ENCODE measurements around the gene DDX24.

DDX24 gene

GRCh38 chr14:94004015-94004414 lies 77.0 kb downstream of the DDX24 start:
- DNase-seq: no peak

- no peak for DNase-seq
Measured at GRCh38 chr14:94003397-94003796, 77.6 kb downstream of the DDX24 start.

DNA sequence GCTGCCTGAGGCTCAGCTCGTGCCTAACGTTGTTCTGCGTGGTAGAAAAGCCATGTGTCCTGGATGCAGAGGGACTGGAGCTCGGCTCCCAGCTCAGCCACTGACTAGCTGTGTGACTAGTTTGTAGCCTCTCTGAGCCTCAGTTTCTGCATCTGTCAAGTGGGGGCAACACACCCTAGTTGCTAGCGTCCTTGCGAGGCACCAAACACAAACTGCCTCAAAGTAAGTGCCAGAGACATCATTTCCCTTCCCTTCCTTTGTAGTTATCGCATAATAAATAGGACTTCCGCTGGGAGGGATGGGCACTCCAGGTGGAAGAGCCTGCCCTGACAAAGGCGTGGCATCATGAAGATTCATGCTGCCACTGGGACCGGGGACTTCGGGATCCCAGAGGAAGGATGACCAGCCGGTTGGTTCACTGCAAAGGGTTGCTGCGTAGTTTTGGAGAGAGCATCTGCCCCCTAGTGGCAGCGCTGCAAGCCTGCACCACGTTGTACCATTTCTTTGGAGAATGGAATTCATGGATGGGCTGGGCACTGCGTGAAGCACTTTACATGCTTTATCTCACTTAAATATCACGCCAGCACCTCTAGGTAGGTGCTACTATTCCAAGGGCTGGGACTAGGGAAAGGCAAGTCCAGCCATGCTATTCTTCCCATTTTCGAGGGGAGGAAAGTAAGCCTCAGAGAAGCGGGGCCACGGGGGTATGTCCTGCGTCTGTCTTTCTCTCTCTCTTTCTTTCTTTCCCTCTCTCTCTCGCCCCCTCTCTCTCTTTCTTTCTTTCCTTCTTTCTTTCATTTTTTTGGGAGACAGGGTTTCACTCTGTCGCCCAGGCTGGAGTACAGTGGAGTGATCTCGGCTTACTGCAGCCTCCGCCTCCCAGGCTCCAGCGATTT lies 79.3 kb downstream of the DDX24 start:
- peak; percentile 58 for DNase-seq

- no peak for DNase-seq
Measured at GRCh38 chr14:94001016-94001415, 80.0 kb downstream of the DDX24 start.

- no peak for DNase-seq
Measured at GRCh38 chr14:94000267-94000666, 80.7 kb downstream of the DDX24 start.

DNA sequence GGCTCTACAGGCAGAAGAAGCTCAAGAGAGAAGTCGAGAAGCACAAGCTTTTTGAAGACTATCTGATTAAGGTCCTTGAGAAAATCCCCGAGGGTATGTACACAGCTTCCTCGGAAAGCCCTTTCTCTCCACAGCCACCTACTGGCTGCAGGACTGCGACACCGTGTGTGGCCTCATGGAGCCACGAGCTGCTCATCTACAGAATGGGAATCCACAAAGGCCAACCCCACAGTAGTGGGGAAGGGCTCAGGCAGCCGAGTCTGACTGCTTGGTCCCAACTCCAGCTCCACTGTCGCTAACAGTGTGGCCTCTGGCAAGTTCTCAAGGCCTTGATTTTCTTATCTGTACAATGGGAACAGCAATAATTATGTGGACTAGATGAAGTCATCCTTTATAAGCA lies 81.4 kb downstream of the DDX24 start:
- DNase-seq: no peak

- DNase-seq: no peak
Measured at GRCh38 chr14:93998871-93999403, 82.1 kb downstream of the DDX24 start.

Data from stimulated activated CD4-positive, alpha-beta T cell treated with anti-CD3 and anti-CD28 coated beads, Interleukin-4, amount 100 ng/mL, for 1 hour (primary cell).